GM21737 (cell line): Measurements from ENCODE around the gene PJA2.
"Not testable (repeated sequence)": the region's sequence is repeated elsewhere in the genome, so short reads cannot be mapped to it uniquely, and the experiment has no call there.

ENCODE experiments used
- ATAC-seq: cut with Tn5 transposase; IDR thresholded peaks from one replicate; pipeline ENCODE4 v1.9.1; 2021; ENCODE audit warnings: mild to moderate bottlenecking, moderate library complexity; ENCODE audit not compliant: unreplicated experiment

PJA2 gene

GRCh38 chr5:109409844-109410388, at the start of gene PJA2:
PJA2 (minus strand) TSS chr5:109409974; CDS start chr5:109383433, 26,541 bp downstream.
- peak; percentile 80 for ATAC-seq

- ATAC-seq: peak; percentile 98
Observed at GRCh38 chr5:109455598-109456096, 45.9 kb upstream of the PJA2 start.

GRCh38 chr5:109454731-109455505, 45.1 kb upstream of the PJA2 start:
- no peak for ATAC-seq

GRCh38 chr5:109453251-109453650, 43.5 kb upstream of the PJA2 start:
- no peak for ATAC-seq

- ATAC-seq: no peak
Observed at GRCh38 chr5:109452661-109453060, 42.9 kb upstream of the PJA2 start.

GRCh38 chr5:109451146-109451545, 41.4 kb upstream of the PJA2 start:
- no peak for ATAC-seq

- ATAC-seq: no peak
Observed at GRCh38 chr5:109450129-109450877, 40.5 kb upstream of the PJA2 start.

GRCh38 chr5:109448838-109449237, 39.1 kb upstream of the PJA2 start:
- ATAC-seq: no peak

- no peak for ATAC-seq
Observed at GRCh38 chr5:109439590-109439989, 29.8 kb upstream of the PJA2 start.

- no peak for ATAC-seq
Observed at GRCh38 chr5:109426075-109426474, 16.3 kb upstream of the PJA2 start.

GRCh38 chr5:109425521-109425920, 15.7 kb upstream of the PJA2 start:
- not testable (repeated sequence) for ATAC-seq

GRCh38 chr5:109421956-109422355, 12.2 kb upstream of the PJA2 start:
- no peak for ATAC-seq

GRCh38 chr5:109418712-109419352, 9.1 kb upstream of the PJA2 start:
- no peak for ATAC-seq

GRCh38 chr5:109416882-109417281, 7.1 kb upstream of the PJA2 start:
- ATAC-seq: no peak

- ATAC-seq: not testable (repeated sequence)
Observed at GRCh38 chr5:109413921-109414461, 4.2 kb upstream of the PJA2 start.

- ATAC-seq: no peak
Observed at GRCh38 chr5:109413458-109413857, 3.7 kb upstream of the PJA2 start.

- ATAC-seq: no peak
Observed at GRCh38 chr5:109412981-109413402, 3.2 kb upstream of the PJA2 start.

- no peak for ATAC-seq
Observed at GRCh38 chr5:109411627-109412026, 1.9 kb upstream of the PJA2 start.

GRCh38 chr5:109411149-109411514, 1.4 kb upstream of the PJA2 start:
- ATAC-seq: no peak

- ATAC-seq: peak; percentile 15
Observed at GRCh38 chr5:109410389-109411148, 795 bp upstream of the PJA2 start.
